ENCODE data around the gene ERMP1.
"Not testable (repeated sequence)": the region's sequence is repeated elsewhere in the genome, so short reads cannot be mapped to it uniquely, and the experiment has no call there.

The ERMP1 gene, protein sequence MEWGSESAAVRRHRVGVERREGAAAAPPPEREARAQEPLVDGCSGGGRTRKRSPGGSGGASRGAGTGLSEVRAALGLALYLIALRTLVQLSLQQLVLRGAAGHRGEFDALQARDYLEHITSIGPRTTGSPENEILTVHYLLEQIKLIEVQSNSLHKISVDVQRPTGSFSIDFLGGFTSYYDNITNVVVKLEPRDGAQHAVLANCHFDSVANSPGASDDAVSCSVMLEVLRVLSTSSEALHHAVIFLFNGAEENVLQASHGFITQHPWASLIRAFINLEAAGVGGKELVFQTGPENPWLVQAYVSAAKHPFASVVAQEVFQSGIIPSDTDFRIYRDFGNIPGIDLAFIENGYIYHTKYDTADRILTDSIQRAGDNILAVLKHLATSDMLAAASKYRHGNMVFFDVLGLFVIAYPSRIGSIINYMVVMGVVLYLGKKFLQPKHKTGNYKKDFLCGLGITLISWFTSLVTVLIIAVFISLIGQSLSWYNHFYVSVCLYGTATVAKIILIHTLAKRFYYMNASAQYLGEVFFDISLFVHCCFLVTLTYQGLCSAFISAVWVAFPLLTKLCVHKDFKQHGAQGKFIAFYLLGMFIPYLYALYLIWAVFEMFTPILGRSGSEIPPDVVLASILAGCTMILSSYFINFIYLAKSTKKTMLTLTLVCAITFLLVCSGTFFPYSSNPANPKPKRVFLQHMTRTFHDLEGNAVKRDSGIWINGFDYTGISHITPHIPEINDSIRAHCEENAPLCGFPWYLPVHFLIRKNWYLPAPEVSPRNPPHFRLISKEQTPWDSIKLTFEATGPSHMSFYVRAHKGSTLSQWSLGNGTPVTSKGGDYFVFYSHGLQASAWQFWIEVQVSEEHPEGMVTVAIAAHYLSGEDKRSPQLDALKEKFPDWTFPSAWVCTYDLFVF

GRCh38 chr9:5832538-5833529, at the start of gene ERMP1:
Gene ERMP1, minus strand, starts transcription at chr9:5833117. Its CDS starts 90 bp downstream, at chr9:5833027.
- DNase-seq, result peak; percentile 61 to 81

- DNase-seq, result not testable (repeated sequence)
These were observed 49.5 kb upstream of the ERMP1 start for GRCh38 chr9:5882244-5883012.

DNA sequence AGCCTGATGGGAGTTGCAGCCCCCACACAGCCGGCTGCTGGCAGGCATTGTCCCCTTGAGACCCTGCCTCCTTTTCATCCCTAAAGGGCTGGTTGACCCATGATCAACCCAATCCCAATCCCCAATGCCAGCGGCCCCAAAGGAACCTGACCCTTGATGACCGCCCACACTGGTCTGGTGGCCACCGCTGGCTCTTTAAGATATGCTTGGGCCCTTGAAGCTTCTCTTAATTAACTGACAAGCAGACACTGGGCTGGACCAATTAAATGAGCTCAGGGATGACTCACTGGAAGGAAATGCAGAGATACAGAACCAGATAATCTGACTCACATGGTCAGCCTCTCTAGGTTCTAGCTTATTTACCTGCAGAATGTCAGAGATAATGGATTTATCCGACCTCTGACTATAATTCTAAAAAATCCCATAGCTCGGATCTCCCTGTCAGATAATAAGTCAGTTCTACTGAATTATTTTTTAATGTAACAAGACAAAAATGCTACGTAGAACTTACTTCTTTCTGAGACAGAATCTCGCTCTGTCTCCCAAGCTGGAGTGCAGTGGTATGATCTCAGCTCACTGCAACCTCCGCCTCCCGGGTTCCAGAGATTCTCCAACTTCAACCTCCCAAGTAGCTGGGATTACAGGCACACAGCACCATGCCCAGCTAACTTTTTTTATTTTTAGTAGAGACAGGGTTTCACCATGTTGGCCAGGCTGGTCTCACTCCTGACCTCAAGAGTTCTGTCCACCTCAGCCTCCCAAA, 46.7 kb upstream of the ERMP1 start:
- DNase-seq, result no peak

DNA sequence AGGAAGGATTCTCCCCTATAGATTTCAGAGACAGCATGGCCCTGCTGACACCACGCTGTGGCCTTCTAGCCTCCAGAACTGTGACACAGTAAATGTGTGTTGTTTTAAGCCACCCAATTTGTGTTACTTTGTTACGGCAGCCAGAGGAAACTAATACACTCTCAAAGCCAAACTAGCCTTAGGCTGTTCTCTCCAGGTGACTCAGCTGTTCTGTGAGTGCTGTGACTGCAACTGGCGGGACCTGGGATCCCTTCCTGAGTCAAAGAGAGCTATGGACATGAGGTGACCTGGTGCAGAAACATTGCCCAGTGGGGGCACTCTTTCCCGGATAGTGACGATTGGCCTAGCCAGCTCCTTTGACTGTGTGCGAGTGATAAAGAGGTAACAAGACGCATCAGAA, 43.8 kb upstream of the ERMP1 start:
- DNase-seq, result no peak

- no peak for DNase-seq
These were observed 43.1 kb upstream of the ERMP1 start for GRCh38 chr9:5876026-5876425.

DNA sequence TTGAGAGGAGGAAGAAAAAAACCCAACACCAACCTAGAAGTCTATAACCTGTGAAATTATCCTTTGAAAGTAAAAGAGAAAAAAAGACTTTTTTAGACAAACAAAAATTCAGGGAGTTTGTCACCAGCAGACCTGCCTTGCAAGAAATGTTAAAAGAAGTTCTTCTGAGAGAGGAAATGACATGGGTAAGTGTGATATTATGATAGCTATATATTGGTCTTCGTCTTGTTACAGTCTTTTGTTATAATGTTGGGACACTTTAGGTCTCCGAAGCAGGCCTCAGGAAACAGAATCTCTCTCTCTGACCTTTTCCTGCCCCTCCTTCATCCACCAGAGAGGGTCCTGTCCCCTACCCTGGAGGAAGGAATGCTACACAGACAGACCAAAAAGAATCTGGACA, 41.1 kb upstream of the ERMP1 start:
- no peak for DNase-seq

DNA sequence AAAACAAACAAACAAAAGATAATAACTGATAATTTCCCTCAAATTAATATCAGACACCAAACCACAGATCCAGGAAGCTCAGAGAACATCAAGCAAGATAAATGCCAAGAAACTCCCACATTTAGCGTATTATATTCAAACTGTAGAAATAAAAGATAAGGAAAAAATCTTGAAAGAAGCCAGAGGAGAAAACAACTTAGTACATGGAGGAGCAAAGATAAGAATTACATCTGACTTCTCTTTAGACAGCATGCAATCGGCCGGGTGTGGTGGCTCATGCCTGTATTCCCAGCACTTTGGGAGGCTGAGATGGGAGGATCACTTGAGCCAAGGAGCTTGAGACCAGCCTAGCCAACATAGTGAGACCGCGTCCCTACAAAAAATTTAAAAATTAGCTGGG, 40.5 kb upstream of the ERMP1 start:
- no peak for DNase-seq

DNA sequence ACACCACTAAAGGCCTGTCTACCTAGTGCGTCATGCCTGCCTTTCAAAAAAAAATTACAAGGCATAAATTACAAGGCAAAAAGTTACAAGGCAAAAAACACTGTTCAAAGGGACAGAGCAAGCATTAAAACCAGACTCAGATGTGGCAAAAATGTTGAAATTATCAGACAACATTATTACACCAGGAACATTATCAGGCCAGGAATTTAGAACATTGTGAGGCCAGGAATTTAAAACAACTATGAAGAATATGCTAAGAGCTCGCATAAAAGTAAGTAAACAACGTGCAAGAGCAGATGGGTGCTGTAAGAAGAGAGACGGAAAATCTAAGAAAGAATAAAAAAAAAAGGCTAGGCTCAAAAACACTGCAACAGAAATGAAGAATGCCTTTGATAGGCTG, 39.6 kb upstream of the ERMP1 start:
- no peak for DNase-seq

DNA sequence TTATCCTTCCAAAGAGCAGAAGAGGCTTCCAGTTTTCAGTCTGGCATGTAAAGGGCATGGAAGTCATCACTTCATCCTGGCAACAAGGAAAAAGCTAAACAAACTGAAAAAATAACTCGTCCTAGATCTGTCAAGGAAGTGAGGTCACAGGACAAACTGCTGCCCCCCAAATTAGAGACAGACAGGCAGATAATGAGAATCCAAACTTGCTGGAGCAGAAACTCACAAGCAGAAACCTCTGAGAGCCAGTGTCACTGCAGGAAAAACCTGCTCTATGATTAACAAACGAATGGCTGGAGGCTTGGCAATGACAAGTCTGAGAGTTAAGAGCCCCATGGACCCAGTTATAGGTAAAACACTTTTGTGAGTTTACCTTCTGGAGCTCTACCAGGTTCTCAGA, 38.9 kb upstream of the ERMP1 start:
- DNase-seq, result no peak

GRCh38 chr9:5870691-5871090, 37.8 kb upstream of the ERMP1 start:
- DNase-seq, result no peak

DNA sequence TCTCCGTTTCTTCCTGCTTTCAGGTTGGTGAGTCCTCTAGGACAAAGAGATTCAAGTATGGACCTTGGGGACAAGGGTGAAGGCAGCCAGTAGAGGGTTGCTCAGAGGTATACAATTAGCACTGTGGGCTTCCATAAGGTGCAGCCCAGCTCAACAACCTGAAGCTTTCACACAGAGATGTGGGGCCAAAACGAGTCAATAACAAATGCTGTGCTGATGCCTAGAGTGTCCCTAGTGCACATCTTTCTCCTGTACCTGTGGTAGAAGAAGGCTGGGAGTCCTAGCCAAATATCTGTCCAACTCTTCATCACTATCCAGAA, 37.1 kb upstream of the ERMP1 start:
- DNase-seq, result no peak

DNA sequence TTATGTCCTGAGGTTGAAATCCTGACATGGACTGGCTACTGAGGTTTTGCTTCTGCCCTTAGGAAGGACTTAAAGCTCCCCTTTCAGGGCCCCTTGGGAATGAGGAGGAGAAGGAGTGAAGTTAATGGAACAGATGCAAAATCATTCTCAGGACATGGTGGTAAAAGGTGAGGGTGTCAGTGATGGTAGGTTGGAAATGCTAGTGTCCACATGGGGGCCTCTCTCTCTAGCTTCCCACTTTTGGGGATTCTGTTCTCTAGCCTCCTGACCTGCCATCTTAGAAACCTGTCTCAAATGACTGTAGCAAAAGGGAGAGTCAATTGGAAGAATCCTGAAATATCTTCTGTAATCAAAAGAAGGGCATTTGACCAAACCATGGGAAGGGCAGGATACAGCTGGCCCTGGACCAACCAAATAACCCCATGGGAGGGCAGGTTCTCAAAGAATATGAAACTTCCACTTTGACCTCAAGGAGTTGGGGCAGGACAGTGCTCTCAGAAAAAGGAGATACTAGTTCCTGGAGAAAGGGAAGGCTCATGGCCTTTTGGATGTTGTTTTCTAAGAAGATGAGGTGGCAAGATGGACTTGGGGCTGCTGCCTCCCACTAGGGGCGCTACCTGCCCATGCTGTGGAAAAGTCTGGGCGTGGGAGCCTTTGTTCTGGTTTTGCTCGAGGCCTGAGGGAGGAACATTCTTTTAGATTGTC, 36.5 kb upstream of the ERMP1 start:
- DNase-seq, result no peak

DNA sequence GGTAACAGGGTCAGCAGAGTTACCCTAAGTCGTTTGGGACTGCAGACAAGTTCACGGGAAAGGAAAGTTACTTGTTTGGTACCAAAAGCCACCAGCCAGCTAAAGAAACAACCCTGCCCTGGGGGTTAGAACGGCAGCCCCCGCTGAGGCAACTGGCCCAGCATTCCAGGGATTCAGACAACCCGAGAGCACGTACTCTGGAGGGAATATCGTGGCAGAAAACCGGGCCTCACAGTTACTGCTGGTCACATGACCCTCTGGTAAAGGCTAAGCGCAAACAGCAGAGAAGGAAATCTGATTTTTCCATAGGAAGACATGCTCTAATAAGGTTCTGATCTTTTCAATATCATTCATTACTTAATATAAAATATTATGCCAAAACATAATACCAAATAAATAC, 35.3 kb upstream of the ERMP1 start:
- no peak for DNase-seq

DNA sequence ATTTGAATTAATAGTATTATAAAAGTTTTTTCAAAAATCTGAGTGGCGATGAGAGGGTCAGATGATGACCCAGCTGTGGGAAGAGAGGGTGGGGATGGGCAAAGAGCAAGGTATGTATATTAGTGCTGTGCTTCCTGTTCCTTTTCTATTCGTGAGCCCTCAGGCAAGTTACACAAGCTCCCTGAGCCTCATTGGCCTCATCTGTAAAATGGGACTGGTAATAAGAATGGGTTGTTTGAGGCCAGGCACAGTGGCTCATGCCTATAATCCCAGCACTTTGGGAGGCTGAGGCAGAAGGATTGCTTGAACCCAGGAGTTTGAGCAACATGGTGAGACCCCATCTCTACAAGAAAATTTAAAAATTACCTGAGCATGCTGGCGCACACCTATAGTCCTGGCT, 33.8 kb upstream of the ERMP1 start:
- DNase-seq, result no peak

DNA sequence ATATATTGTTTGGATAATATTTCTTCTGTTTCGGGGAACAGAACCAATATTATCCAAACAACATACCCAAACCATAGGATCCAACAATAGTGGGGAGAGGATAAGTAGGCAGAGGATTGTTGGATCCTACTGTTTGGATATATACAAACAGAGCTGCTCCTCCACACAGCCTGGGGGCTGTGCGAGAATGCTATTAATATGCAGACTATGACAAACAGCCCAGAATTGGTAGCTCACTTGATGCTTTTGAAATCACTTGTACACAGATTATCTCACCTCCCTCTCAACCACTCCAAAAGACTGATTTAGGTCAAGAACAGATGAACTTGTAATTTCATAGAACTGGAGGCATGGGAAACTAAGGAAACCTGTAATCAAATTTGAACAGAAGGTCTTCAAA, 33.4 kb upstream of the ERMP1 start:
- peak in 1 of 2 experiments; percentile 13 for DNase-seq

DNA sequence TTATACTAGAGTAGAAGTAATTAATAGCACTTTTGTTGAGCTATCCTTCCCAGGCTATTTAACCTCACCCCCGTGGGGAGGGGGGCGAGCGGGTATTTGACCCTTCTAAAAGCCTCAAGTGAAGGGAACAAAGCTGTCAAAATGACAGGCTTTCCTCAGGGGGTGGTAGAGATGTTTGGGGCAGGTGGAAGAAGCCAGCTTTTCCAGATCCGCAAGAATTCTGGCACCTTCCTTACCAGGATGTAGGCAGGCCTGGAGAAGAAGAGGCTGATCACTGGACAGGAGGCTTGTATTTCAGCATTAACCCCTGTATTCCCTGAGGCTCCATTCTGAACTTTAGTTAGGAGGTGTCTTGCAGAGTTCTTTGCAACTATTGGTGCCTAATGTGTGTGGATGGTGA, 31.5 kb upstream of the ERMP1 start:
- DNase-seq, result no peak

DNA sequence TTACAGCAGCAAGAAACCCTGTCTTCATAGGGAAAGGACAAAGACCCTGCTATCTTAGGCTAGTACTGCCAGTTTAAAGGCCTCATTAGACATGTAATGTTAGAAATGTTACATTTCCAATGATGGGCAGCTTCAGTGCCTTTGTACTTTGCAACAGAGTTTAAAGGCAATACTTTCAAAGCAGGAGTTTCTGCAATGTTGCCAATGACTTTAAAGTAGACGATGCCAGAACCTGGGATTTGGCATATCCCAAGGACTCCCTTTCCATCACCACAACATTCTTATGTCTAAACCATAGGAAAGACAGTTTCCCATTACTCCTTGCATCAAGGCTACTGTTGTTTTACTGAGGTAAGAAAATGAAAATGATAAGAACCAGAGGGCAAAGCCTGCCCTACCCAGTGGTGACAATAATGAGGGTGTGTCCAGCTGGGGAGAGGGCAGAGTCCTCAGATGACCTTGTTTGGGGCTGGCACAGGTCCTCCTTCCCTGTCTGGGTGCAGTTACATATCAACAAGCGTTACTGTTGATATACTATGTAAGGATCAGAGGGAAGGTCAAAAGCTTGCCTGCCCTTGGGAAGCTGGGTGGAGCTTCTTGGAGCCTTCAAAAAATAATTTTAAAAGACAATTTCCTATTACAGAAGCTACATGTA, 30.3 kb upstream of the ERMP1 start:
- no peak for DNase-seq

GRCh38 chr9:5858833-5859232, 25.9 kb upstream of the ERMP1 start:
- no peak for DNase-seq

- DNase-seq, result no peak
These were observed 25.0 kb upstream of the ERMP1 start for GRCh38 chr9:5857928-5858327.
